Endometrial microvascular endothelial cells (primary cell): ENCODE measurements around the gene NUBPL. TPM values are rescaled to one million over a fixed set of nuclear protein-coding genes. Genes with fewer than 3 reads are reported as not detected.
"Not testable (repeated sequence)": the region's sequence is repeated elsewhere in the genome, so short reads cannot be mapped to it uniquely, and the experiment has no call there.

Source experiments
- in situ Hi-C: cut with HindIII; loops from 2 replicates; pipeline ENCODE4 v1.10.0; 2017; ENCODE audit warnings: low sequenced_read_pairs, low pct_unique_long_range_greater_than_20kb; ENCODE audit errors: inconsistent ontology term
- total RNA-seq: library from RNA; depleted of rRNA; stranded (reverse); fragments of >200 nt; gene quantifications from one replicate; pipeline ENCODE4 v1.2.3, GENCODE V29; 2015; ENCODE audit errors: inconsistent ontology term

NUBPL gene
- total RNA-seq, 1 donor from 2014 or later, result 6.6 TPM

DNA sequence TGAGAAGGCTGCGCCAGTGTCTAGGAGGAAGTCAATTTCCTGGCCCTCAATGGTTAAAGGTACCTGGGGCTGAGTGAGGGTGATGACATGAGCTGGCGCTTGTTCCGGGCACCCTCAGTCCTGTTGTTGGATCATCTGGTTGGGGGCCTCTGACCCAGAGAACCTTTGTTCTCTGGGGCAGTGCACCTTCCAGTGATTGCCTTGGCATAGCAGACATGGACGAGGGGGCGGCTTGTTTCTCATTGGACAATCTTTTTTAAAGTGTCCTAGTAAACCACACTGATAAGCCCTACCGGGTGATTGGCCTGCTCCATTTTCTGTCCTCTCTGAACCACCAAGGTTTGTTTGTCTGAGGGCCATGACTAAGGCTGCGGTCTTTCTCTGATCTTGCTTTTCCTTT lies 147.5 kb downstream of the NUBPL start:
- in situ Hi-C loops, result not testable (repeated sequence)

DNA sequence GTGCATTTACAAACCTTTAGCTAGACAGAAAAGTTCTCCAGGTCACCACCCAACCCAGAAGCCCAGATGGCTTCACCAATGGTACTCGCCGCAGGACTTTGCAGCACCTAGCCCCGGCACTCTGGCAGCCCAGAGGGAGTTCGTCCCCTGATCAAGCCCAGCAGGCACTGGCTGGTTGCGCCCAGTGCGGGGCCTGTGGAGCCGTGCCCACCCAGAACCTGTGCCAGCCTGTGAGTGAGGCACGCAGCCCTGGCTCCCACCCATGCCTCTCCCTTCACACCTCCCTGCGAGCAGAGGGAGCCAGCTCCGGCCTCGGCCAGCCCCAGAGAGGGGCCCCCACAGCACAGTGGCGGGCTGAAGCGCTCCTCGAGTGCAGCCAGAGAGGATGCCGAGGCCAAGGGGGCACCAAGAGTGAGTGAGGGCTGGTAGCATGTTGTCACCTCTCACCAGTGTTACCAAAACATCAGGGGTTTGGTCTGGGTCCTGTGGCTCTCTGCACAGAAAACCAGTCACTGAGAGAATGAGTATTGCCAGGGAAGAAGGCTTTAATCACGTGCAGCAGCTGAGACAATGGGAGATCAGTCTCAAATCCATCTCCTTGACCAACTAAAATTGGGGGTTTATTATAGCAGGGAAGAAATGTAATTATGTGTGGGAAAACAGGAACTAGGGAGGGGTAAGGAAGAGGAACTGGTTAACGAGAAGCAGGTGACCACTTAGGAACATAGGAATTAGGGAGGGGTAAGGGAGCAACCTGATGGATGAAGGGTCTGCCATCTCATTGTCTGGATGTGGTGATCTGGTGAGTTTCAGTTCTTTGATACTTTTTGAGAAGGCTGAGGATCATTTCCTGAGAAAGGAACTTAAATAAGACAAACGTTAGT lies 151.3 kb downstream of the NUBPL start:
- in situ Hi-C loops, result no loop called here

DNA sequence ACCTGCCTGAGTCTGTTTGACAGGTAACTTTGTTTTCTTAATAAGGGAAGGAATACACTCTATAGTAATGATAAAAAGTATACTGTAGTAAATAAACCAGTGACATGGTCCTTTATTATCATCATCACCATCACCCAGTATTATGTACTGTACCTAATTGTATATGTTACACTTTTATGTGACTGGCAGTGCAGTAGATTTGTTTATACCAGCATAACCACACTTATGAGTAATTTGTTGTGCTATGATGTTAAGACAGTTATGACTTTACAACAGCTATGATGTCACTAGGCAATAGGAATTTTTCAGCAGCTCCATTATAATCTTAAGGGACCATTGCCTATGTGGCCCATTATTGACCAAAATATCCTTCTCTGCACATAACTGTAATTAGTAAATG lies 155.0 kb downstream of the NUBPL start:
- in situ Hi-C loops, result no loop called here

DNA sequence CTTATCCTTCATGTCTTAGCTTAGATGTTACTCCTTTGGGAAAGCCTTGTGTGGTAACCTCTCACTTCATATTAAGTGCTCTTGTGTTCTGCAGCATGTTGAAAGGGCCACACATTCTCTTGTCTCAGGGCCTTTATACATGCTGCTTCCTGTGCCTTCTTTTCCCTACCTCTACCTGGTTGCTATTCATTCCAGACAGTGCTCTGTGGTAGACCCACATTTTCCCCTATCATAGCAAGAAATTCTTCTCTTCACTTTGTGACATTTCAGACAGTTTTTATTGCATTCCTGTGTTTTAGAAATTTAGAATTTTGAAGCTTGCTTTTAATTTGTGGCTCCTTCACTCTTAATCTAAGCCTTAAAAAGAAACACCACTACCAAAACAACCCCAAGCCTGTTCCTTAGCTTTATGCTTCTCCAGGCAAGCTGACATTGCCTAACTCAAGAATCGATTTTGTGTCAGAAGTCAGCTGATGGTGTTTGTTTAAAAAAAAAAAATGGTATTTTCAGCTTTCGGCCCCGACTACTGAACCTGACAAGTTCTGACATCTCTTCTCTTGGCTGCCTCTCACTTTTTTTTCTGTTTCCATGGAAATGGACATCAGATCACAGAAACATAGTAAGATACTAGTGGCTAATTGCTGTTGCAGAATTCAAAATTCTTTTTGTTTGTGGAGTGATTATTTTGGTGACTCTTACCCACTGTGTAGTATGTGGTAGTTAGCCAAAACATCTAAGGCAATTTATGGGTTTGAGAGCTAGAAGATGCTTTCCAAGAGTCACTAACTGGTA lies 156.3 kb downstream of the NUBPL start:
- in situ Hi-C loops, result no loop called here

DNA sequence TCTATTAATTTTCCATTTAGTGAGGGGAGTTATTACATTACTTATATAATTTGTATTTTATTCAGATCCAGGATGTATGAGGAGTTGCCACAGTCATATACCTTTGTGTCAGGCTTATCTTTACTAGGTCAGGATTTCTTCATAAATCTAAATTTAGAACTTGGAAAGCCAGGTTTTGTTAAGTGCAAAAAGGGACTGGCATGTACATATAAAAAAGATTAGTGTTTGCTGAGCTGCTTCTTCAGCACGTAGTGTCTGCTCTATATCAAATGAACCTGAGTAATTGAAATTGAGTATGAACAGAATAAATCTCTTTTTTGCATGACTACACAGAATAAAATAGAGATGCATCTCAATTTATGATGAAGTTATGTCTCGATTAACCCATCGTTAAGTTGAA lies 157.4 kb downstream of the NUBPL start:
- in situ Hi-C loops, result no loop called here

DNA sequence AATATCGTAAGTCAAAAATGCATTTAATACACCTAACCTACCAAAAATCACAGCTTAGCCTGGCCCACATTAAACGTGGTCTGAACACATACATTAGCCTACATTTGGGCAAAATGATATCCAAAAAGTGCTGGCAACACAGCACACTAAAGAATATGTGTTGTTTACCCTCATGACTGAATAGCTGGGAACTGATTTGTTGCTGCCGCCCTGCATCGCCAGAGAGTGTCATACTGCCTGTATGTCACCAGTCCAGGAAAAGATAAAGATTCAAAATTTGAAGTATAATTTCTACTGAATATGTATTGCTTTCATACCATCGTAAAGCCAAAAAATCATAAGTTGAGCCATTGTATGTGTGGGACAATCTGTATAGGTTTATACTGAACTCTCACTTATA lies 157.8 kb downstream of the NUBPL start:
- in situ Hi-C loops, result no loop called here

DNA sequence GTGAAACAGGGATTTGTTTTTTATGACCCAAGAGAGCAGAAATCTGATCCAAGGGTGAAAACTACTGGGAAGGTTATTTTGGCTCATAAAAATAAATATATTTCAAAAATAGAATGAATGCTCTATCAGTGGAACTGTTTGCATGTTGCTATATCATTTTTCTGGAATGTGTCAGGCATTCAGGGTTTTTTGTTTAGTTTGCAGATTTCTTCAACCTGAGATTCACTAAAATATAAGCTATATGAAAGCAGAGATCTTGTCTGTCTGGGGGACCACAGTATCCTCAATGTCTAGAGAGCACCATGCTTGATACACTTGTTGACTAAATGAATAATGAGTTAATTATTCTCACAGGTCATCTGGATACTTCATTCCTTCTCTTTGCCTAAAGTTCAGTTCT lies 165.1 kb downstream of the NUBPL start:
- in situ Hi-C loops, result no loop called here

DNA sequence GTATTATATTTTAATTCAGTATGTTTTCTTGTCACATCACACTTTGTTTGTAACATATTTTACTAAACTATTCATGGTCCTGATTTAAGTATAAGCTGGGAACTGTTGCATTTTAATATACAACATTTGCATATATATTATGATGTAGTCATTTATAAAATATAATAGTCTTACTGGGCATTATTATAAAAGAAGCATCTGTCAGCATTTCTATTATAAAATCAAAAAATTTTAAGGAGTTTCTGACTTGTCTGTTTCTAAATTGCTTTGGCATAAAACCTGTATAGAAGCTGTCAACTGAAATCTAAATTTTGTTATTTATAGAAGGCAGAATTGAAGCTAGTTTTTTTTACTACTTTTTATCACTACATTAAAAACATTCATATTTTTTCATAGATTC lies 166.6 kb downstream of the NUBPL start:
- in situ Hi-C loops, result no loop called here

DNA sequence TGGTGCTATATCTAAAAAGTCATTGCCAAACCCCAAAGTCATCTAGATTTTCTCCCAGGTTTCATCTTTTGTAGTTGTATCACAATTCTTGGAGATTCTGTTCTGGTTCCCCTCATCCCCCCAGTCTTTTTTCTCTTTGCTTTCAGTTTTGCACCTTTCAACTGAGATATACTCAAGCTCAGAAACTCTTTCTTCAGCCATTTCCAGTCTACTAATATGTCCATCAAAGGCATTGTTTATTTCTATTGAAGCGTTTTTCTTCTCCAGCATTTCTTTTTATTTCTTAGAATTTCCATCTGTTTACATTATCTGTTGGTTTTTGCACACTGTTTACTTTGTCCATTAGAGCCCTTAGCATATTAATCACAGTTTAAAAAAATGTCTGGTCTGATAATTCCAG lies 179.5 kb downstream of the NUBPL start:
- in situ Hi-C loops, result no loop called here

DNA sequence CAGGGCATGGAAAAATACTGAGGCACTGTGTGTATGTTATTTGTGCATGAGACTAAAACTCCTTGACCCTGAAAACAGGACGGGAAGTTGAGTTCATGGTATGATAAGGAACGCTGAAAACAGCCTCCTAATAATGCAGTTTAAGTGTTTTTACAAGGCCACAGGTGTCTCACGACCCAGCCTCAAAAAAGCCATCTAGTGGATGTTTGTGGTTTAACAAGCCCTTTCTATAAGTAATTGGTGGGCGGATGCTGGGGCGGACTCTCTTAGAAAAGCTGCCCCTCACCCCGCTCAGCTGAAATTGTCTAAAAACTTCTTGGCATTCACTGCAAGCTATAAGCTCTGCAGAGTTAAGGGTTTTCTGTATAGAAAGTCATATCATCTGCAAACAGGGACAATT lies 184.5 kb downstream of the NUBPL start:
- in situ Hi-C loops, result no loop called here

DNA sequence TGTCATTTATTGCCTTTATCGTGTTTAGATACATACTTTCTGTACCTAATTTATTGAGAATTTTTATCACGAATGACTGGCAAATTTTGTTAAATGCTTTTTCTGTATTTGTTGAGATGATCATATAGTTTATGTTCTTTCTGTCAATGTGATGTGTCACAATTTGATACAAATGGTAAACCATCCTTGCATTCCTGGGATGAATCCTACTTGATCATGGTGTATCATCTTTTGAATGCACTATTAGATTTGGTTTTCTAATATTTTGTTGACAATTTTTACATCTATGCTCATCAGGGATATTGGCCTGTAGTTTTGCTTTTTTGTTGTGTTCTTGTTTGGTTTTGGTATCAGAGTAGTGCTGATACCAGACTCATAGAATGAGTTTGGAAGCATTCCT lies 185.1 kb downstream of the NUBPL start:
- in situ Hi-C loops, result no loop called here

DNA sequence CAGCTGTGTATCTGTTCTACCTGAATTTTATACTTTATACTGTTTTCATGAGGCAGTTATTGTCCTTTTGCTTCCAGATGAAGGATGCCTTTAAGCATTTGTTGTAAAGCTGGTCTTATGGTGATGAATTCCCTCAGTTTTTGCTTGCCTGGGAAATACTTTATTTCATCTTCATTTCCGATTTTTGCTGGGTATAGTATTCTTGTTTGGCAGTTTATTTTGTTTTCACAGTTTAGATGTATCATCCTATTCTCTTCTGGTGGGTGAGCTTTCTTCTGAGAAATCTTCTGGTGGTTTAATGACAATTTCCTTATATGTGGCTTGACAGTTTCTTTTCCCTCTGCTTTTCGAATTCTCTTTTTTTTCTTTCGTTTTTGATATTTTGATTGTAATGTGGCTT lies 188.1 kb downstream of the NUBPL start:
- in situ Hi-C loops, result no loop called here

DNA sequence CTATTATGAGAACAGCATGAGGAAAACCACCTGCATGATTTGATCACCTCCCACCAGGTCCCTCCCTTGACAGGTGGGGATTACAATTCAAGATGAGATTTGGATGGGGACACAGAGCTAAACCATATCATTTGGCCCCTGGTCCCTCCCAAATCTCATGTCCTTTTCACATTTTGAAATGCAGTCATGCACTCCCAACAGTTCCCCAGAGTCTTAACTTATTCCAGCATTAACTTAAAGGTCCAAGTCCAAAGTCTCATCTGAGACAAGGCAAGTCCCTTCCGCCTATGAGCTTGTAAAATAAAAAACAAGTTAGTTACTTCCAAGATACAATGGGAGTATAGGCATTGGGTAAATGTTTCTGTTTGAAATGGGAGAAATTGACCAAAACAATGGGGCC lies 189.8 kb downstream of the NUBPL start:
- in situ Hi-C loops, result not testable (repeated sequence)

DNA sequence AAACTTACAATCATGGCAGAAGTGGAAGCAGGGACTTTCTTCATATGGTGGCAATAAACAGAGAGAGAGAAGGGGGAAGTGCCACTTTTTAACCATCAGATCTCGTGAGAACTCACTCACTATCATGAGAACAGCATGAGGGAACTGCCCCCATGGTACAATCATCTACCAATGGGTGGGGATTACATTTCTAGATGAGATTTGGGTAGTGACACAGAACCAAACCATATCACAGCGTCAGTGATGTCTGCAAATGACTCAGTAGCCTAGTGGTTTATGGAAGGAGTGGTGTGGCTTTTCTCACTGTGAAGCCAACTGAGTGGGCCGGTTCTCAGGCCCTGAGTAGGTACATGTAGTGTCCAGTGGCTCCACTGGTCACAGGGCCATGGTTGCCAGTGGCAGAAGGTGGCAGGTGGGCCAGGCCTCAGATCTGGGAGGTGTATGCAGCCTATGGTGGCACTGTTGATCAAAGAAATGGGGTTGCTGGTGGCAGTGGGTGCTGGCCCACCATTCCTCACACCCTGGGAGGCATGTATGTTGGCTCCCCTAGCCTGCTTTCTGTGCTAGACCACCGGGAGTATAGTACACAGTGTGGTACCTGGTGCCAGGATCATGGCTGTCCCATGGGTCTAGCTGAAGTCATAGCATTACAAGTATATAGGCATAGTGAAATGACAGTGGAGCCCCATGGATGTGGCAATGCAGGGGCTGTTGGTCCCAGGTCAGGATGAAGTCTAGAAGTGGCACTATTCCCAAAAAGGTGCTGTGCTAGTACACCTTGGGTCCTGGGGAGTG lies 191.9 kb downstream of the NUBPL start:
- in situ Hi-C loops, result no loop called here

DNA sequence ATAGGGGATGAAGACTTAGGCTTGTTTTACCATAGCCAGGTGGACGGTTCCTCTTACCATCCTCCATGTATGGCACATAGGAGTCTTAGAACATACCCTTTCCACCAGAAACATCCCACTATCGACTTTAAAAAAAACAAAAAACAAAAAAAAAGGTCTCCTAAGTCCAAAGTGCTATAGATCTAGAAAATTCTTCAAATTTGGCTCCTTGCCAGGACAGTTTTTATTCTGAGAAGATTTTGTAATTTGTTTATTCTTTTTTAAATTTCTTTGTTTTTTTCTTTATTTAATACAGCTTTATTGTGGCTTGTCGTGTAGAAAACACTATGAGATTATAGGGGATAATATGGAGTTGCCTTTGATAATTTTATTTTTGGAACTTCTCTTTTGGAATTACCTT lies 197.7 kb downstream of the NUBPL start:
- in situ Hi-C loops, result no loop called here

DNA sequence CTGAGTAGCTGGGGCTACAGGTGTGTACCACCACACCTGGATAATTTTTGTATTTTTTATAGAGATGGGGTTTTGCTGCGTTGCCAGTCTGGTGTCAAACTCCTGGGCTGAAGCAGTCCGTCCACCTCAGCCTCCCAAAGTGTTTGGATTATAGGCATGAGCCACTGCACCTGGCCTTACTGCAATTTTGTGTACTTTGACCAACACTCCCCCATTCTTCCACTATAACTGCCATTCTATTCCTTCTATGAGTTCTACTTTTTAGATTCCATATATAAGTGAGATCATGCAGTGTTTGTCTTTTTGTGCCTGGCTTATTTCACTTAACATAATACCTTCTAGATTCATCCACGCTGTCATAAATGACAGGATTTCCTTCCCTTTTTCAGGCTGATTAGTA lies 199.1 kb downstream of the NUBPL start:
- in situ Hi-C loops, result no loop called here

DNA sequence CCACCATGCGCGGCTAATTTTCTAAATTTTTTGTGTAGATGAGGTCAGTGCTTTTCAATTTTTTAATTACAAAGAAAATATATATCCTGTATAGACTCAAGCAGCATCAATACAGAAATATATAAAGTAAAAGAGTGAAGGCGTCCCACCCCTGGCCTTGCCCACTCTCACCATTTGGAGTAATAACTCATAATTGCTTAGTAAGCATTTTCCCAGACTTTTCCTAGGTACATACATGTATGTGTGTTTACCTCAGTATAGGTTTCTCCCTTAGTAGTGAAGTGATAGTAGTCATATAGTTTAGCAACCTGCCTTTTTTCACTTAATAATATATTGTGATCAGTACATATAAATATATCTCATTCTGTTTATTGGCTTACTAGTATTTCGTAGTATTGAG lies 200.1 kb downstream of the NUBPL start:
- in situ Hi-C loops, result no loop called here

DNA sequence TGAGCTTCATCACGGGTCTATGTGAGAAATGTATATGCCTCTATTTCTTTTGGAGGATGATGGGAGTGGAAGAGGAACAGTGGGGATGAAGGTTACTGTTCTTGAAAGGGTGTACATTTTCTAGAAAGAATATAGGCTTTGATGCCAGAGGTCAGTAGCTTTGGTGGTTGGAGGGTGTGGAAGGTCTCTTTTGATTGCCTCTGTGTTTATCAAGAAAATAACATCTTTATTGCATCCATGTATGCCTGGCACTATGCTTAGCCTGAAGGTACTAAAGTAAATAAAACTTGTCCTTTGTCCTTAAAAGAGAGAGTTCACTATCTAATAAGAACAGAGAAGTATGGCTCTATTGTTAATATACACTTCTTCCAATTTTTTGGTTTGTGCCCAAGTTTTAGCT lies 201.8 kb downstream of the NUBPL start:
- in situ Hi-C loops, result no loop called here

DNA sequence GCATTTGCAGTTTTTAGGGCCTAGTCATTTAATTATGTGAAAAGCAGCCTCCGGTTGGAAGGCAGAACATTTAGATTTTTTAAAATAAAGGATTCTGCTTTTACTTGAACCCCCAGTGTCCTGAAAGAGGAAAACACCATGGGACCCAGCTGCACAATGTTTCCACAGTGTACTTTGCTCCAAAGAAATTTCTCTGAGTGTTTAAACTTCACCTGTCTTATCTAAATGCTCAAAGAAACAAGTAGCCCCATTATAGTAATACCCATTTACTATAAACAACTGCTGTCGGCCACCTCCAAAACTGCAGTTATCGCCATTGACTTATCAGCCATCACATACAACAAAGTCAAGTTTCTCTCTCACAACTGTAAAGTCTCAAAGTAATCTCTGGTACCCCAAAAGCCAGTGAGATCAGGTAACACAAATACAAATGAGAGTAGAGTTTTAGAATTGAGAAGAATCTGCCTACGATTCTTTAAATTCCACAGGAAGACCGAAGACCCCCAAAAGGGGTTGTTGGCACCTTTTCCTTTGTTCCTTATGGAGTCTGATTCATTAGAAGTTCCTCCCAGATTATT lies 205.2 kb downstream of the NUBPL start:
- in situ Hi-C loops, result no loop called here
